Measurements from ENCODE around the gene AP3S2.
A peak's percentile ranks its signal among the peaks of the same experiment; 100 is the strongest.
"Not testable (repeated sequence)": the region's sequence is repeated elsewhere in the genome, so short reads cannot be mapped to it uniquely, and the experiment has no call there.

AP3S2 gene

DNA sequence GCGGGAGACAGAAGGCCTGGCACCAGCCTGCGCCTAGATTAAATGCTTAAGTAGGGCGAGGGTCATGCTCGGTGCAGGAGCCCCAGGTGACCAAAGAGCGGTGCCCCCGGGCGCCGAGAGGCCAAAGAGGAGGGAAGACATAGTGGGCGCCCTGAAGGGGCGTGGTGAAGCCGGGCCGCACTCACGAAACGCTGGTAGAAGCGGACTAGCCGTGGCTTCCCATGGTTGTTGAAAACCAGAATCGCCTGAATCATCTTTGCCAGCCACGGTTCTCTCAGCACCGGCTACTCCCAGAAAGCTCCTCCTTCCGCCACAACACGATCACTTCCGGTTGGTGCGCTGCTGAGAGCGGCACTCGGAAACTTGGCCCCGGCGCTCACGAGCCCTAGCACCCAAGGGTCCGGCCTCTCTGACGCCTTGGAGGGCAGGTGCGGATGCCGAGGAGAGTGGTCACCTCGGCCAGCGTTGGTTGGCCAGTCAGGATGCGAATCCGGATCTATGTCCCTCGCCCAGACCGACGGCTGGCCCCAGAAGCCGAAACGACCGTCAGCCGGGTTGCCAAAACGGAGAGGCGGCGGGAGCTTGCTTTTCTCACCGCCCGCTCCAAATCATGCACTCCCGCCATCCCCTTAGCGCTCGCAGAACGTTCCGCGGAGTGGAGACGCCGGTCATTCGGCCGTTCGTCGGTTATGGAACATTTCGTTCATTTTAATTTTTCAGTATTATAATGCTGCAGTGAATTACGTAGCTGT, at the start of gene AP3S2:
TSS of gene AP3S2 (minus strand) at position 299 of the 752 bp plus-strand sequence. CDS start at position 254, 45 bp downstream.
- peak; percentile 92 for DNase-seq

GRCh38 chr15:89939910-89940309, 46.1 kb upstream of the AP3S2 start:
- no peak for DNase-seq

GRCh38 chr15:89939377-89939776, 45.6 kb upstream of the AP3S2 start:
- DNase-seq = not testable (repeated sequence)

- no peak for DNase-seq
These were observed 43.9 kb upstream of the AP3S2 start for GRCh38 chr15:89937365-89938350.

DNA sequence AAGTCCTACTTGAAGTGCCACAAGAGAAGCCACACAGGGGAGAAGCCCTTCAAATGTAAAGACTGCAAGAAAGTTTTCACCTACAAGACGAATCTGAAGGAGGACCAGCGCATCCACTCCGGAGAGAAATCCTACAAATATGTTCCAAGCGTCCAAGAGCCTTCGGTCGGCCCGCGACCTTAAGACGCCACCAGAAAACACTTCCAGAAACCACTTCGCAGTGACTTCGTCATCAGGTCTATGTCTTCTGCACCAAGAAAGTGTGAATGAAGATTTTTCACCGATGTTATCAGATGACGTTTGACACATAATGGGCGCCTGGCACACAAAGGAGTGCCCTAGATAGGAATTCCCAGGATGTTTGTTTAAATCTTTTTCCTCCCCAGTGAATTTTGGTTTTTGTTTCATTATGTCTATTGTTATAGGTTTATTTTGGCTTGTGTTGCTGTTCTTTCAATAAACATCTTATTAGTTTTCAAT, 43.0 kb upstream of the AP3S2 start:
- DNase-seq = no peak

- DNase-seq = no peak
These were observed 42.4 kb upstream of the AP3S2 start for GRCh38 chr15:89936051-89936785.

- DNase-seq = no peak
These were observed 39.1 kb upstream of the AP3S2 start for GRCh38 chr15:89932880-89933279.

DNA sequence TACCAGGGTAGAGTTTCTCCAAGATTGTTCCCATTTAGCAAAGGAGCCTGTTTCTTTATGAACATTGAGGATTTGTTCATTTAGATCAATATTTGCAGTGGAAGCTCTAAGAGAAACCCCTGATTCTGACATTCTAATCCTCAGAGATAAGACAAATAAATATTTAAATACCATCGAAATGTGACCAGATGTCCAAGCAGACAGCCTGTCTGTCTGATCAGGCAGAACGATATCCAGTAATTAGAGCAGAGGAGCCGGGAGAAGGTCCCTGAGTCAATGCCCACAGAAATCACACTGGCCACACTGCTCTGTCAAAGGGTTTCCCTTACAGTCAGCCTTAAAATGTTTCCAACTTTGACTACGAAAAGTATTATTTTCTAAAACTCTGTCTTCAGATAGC, 34.6 kb upstream of the AP3S2 start:
- no peak for DNase-seq

DNA sequence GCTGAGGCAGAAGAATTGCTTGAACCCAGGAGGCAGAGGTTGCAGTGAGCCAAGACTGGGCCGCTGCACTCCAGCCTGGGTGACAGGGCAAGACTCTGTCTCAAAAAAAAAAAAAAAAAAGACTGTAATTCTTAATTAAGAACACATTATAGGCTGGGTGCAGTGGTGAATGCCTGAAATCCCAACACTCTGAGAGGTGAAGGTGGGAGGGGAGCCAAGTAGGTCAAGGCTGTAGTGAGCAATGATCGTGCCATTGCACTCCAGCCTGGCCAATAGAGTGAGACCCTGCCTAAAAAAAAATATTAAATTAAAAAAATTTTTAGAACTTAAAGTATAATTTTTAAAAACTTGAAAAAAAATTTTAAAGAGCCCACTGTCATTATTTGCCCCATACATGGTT, 32.4 kb upstream of the AP3S2 start:
- no peak for DNase-seq

- DNase-seq = no peak
These were observed 23.8 kb upstream of the AP3S2 start for GRCh38 chr15:89917442-89918101.

GRCh38 chr15:89916660-89917059, 22.9 kb upstream of the AP3S2 start:
- no peak for DNase-seq

GRCh38 chr15:89912674-89913396, 19.0 kb upstream of the AP3S2 start, which contains the start of gene ARPIN:
ARPIN (minus strand) TSS chr15:89912952; CDS start chr15:89912835, 117 bp downstream.
- DNase-seq = peak; percentile 46

DNA sequence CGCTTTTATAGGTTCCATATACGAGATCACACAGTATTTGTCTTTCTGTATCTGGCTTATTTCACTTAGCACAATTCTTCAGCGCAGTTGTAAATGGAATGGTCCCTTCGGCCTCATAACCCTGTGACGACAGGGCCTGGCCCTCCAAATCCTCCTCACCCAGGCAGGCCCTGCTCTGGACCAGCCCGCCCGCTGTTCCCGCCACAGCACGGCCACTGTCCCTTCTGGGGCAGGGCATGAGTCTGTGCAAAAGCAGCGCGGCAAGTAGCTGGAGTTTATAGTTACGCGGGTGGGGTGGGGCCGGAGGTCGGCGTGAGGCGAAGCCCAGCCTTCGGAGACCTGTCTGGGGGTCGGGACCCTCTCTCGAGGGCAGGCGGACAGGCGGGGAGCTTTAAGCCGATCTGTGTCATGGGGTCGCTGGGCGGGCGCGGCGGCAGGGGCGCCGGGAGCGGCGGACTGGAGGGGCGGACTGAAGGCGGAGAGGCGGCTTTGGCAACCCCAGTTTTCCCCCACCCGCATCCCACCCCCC, 18.4 kb upstream of the AP3S2 start:
- no peak for DNase-seq

DNA sequence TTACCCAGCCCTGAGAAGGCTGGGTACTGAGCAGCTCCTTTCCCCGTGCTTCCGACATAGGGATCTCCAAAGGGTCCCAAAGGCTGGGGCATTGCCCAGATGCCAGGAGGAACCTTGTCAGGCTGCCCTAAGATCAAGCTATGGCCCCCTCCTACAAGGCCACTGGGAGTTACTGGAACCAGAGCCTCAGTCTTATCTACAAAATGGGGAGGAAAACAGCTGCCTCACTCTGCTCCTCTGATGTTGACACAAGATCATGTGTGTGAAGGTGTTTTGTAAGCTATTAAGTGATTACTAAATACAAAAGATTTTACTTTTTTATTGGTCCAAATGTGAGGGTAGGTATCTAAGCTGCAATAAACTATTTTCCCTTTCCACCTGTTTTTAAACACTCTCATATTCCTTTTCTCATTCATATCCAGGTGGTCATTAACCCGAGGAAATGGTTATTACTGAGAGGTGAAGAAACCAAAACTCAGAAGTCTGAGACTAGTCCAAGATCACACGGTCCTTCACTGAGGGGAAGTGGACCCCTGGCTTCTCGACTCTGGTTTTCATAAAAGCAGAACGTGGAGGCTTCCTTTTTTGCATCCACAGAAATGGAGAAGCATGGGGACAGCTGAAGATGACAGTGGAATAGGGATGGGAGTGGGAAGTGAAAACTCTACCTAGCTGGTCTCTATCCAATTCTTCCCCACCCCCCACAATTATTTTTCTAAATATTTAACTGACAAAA, 17.3 kb upstream of the AP3S2 start:
- DNase-seq = no peak

DNA sequence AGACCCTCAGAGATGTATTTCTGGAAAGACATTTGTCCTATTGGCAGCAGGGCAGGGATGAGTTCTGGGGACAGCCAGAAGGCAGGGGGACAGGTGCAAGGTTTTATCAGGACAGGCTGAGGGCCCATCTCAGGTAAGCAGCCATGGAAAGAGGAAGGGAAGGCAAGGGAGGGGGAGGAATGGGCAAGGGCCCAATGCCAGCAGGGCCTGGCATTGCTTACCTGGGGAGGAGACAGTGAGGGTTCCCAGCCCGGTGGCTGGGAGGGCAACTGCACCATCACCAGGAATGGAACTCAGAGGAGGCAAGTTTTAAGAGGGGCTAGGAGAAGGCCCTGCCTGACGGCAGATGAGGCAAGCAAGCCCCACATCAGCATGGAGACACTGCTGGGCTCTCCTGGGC, 15.8 kb upstream of the AP3S2 start:
- no peak for DNase-seq

DNA sequence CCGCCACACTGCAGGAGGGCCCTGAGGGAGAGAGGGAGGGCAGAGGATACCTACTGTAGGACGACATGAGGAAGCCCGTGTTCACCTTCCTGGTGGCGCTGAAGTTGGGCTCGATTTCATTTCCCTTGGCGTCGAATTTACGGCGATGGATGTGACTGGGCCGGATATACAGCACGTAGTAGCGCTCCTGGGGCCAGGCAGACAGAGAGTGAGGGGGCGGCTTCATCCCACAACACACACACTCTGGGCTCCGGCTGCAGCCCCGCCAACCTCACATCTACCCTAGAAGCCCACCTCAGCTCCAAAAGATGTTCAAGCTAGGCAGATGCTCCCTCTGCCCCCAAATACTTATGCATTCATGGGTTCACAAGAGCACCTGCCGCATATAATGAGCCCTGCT, 14.4 kb upstream of the AP3S2 start:
- no peak for DNase-seq

DNA sequence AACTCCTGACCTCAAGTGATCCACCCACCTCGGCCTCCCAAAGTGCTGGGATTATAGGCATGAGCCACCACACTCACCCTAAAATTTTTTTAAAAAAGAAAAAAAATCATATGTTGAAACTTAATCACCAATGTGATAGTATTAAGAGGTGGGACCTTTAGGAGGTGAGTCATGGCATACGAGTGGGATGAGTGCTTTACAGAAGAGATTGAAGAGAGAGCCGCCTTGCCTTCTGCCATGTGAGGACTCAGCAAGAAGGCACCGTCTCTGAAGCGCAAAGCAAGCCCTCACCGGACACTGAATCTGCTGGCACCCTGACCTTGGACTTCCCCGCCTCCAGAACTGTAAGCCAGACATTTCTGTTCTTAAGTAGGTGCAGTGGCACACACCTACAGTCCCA, 13.5 kb upstream of the AP3S2 start:
- no peak for DNase-seq

- DNase-seq = no peak
These were observed 12.1 kb upstream of the AP3S2 start for GRCh38 chr15:89905846-89906378.

DNA sequence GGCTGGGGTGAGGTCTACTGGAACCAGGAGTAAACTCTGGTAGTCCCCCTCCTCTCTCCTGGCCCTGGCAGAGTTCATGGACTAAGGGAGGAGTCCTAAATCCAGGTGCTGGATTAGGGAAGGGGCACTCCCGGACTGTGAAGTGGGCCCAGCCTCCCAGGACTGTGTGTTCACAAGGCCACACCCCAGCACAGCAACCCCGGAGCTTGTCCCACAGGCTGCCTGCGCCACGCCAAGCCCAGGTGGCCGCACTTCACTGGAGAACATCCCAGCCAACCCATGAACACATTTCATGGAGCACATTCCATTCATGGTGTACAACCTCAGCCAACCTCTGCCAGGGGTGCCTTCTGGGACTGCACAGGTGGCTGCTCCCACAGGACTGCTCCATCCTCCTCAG, 10.7 kb upstream of the AP3S2 start:
- no peak for DNase-seq

DNA sequence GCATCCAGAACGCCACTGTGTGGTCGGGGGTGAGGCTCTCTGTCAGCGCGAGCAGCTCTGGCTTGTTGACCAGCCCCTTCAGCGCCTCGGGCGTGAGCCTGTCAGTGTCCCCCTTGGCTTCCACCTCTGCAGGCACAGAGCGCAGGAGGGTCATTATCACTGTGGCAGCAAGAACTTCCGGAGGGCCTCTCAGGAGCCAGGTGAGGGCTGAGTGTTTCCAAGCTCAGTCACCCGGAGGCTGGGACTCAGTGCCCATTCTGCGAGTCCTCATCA, 10.0 kb upstream of the AP3S2 start:
- no peak for DNase-seq
